HG03175 (cell line): ENCODE data around the gene CSMD2.

Experiments
- ATAC-seq: cut with Tn5 transposase; IDR thresholded peaks from one replicate; pipeline ENCODE4 v1.9.1; 2021; ENCODE audit warnings: mild to moderate bottlenecking, moderate library complexity; ENCODE audit not compliant: unreplicated experiment

The CSMD2 gene

DNA sequence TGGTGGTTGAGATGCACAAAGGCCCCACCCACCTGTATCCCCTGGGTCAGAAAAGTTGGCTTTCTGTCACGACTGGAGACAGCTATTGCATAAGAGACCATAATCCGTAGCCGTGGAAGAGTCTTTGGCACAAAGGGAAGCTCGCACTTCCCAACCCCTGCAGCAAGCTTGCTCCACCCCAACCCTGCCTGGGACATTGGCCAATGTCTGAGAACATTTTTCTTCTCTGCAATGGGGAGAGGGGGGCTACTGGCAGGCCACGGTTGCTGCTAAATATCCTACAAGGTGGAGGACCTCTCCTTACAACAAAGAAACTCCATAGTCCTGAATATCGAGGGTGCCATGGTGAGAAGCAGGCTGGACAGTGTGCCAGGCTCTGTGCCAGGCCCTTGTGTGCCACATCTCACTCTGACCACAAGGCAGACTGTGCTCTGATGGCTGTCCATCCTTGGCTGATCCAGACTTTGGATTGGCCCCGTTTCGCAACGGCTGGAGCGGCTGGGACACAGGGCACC lies 104.1 kb downstream of the CSMD2 start:
- ATAC-seq, result no peak

- ATAC-seq, result no peak
Observed at GRCh38 chr1:34060187-34060730, 104.8 kb downstream of the CSMD2 start.

GRCh38 chr1:34057347-34058130 lies 107.5 kb downstream of the CSMD2 start:
- no peak for ATAC-seq

GRCh38 chr1:34055818-34056217 lies 109.2 kb downstream of the CSMD2 start:
- ATAC-seq, result no peak

- no peak for ATAC-seq
Observed at GRCh38 chr1:34054920-34055319, 110.1 kb downstream of the CSMD2 start.

DNA sequence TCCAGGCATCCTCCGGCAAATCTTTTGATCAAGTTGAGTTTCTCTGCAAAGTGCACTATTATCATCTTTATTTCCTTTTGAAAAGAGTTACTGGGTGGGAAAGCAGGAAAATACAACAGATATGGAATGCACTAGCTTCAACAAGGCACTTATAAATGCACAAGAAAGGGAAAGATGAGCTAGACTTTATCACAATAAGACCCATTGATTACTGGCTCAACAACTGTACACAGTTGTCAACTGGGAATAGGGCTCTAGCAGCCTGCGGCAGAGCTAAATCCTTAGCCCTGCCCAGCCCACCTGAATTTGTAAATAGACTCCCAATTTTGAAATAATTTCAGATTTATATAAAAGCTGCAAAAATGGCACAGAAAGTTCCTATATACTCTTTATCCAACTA lies 111.4 kb downstream of the CSMD2 start:
- no peak for ATAC-seq

DNA sequence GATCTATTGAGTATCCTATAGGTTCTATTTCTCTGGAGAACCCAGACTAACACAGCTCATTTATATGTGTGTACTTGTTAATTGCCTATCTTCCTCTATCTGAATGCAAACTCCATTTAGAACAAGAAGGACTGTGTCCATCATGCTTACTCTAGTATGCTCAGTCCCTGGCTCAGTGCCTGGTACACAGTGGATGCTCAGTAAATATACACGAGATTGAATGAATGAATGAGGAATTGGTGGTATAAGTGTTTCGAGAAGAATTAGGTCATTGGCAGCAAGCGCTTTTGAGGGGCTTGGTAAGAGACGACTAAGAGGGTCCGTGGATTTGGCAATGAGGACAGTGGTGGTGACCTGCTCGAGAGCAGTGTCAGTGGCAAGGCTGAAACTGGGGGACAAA lies 112.5 kb downstream of the CSMD2 start:
- ATAC-seq, result no peak

DNA sequence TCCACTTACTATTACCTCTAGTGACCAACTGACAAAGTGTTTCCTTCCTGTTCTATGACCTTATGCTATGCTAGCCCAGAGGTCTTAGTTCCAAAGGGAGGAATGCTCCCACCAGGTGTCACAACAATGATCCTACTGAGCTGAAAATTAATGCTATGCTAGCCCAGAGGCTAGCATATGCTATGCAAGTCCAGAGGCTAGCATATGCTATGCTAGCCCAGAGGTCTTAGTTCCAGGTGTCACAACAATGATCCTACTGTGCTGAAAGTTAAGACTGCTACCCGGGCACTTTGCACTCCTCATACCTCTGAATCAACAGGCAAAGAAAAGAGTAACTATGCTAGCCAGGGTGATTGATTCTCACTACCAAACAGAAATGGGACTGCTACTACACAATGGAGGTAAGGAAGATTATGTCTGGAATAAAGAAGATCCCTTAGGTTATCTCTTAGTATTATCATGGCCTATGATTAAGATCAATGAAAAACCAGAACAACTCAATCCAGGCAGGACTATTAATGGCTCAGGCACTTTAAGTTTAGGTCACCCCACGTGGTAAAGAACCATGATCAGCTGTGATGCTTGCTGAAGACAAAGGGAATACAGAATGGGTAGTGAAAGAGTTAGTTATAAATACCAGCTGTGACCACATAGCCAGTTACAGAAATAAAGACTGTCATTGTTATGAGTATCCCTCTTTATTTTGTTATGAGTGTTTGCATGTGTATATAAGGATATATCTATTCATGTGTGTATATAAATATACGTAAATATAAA lies 114.1 kb downstream of the CSMD2 start:
- no peak for ATAC-seq

GRCh38 chr1:34049994-34050393 lies 115.0 kb downstream of the CSMD2 start:
- no peak for ATAC-seq

DNA sequence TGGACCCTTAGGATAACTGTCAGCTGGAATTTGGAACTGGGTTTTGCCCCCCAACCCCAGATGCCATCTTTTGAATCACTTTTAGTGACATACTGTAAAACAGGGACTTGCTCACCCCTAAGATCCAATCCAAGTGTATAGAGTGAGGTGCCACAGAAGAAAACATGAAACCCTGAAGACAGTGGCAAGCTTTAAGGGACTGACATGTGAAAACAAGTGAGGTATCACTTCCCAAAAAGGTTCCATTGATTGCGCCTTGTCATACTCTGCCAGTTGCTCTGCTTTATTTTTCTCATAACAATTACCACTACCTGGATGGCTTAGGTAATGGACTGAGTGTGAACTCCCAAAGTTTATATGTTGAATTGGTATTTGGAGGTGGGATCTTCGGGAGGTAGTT lies 115.6 kb downstream of the CSMD2 start:
- no peak for ATAC-seq

DNA sequence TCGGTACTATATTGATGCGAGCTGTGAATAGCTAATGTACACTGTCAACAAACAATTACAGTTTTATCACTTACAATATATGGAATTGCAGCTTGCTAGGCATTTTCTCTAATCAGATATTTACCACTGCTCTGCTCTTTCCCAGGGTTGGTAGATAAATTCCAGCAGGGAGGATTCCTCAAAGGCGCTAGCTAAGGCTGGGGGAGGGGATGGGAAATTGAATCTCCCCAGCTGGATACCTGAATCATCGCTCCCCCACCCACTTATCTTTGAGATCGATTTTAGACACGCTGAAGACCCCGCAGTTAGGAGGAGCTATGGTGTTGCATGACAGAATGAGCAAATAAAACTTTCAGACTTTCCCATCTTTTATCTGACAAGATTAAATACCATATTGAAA lies 127.2 kb downstream of the CSMD2 start:
- ATAC-seq, result no peak

- ATAC-seq, result no peak
Observed at GRCh38 chr1:34037109-34037508, 127.9 kb downstream of the CSMD2 start.

DNA sequence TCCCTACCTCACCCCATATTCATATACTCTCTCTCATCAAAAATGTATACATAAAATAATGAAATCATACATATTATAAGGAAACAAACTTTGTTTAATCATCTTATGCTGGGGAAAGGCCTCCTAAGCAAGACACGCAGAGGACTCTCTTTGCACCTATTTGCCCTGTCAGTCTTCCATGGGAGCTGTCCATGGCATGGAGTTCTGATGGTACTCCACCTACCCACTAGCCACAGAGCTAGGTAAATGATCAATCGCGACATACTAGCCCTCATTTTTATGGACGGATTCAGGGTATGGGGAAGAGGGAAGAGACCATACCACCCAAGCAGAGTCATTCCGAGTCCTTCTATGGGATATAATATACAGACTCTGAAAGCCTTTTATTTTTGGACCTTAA lies 131.0 kb downstream of the CSMD2 start:
- ATAC-seq, result no peak

- ATAC-seq, result no peak
Observed at GRCh38 chr1:34029954-34030353, 135.1 kb downstream of the CSMD2 start.

DNA sequence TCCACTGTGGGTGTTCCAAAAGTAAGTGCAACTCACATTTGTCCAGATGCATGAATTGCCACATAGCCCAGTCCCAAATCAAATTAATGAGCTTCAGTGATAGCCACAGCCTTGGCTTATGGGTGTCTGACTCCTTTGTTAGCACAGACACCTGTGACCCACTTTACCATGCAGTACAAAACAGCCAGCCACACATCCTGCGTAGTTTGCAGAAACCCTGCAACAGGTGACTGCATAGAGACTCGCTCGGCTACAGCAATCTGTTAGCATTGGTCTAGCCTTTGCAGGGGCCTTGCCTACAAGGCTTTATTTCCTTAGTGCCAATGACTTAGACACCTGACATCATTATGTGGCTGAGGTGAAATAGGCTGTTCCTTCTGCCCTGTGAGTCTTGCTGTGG lies 135.5 kb downstream of the CSMD2 start:
- no peak for ATAC-seq

- no peak for ATAC-seq
Observed at GRCh38 chr1:34028381-34029055, 136.5 kb downstream of the CSMD2 start.

GRCh38 chr1:34025675-34026074 lies 139.4 kb downstream of the CSMD2 start:
- ATAC-seq, result no peak

DNA sequence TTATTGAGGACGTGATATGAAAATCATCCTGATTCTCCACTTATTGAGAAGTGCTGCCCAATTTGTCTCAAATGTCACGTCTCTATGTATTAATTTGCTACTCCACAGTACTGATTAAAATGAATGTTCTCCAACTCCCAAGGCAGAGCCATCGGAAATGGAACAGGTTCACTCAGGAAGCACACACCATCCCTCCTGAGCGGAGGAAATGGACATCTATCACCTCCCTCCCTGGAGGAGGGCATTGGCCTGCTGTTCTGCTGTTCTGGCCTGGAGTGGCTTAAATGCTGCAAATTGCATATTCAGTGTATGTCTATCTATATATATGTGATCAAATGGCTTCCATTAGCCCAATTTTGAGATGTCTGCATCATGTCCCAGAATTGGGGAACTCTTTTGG lies 140.5 kb downstream of the CSMD2 start:
- ATAC-seq, result no peak

- no peak for ATAC-seq
Observed at GRCh38 chr1:34019741-34020552, 145.1 kb downstream of the CSMD2 start.

- ATAC-seq, result no peak
Observed at GRCh38 chr1:34018285-34018684, 146.7 kb downstream of the CSMD2 start.
